Stimulated activated naive CD4-positive, alpha-beta T cell treated with Interleukin-2 at 50 U/mL for 16 hours (primary cell): ENCODE data around the gene PPFIA1.

Experiments used
- DNase-seq: peaks from one replicate; lab custom pipeline; 2025; lab: John Stamatoyannopoulos, UW

The PPFIA1 gene

GRCh38 chr11:70270104-70270876 is at the start of gene PPFIA1:
Gene PPFIA1 (plus strand): TSS chr11:70270690. CDS start chr11:70272173, 1,483 bp downstream.
- DNase-seq: peak; percentile 92

- DNase-seq: no peak
Measured at GRCh38 chr11:70220920-70221319, 49.6 kb upstream of the PPFIA1 start.

GRCh38 chr11:70225681-70226177 is 44.8 kb upstream of the PPFIA1 start:
- no peak for DNase-seq

GRCh38 chr11:70226183-70226582 is 44.3 kb upstream of the PPFIA1 start:
- DNase-seq: no peak

- no peak for DNase-seq
Measured at GRCh38 chr11:70226967-70227366, 43.5 kb upstream of the PPFIA1 start.

- DNase-seq: no peak
Measured at GRCh38 chr11:70229737-70230136, 40.8 kb upstream of the PPFIA1 start.

- no peak for DNase-seq
Measured at GRCh38 chr11:70230151-70230839, 40.2 kb upstream of the PPFIA1 start.

GRCh38 chr11:70230840-70231710 is 39.4 kb upstream of the PPFIA1 start:
- DNase-seq: no peak

- DNase-seq: no peak
Measured at GRCh38 chr11:70233034-70233433, 37.5 kb upstream of the PPFIA1 start.

- no peak for DNase-seq
Measured at GRCh38 chr11:70233511-70233934, 37.0 kb upstream of the PPFIA1 start.

- DNase-seq: no peak
Measured at GRCh38 chr11:70233962-70234361, 36.5 kb upstream of the PPFIA1 start.

- DNase-seq: no peak
Measured at GRCh38 chr11:70240337-70240736, 30.2 kb upstream of the PPFIA1 start.

- no peak for DNase-seq
Measured at GRCh38 chr11:70241709-70242108, 28.8 kb upstream of the PPFIA1 start.

- DNase-seq: no peak
Measured at GRCh38 chr11:70242885-70243284, 27.6 kb upstream of the PPFIA1 start.

- no peak for DNase-seq
Measured at GRCh38 chr11:70243912-70244652, 26.4 kb upstream of the PPFIA1 start.

GRCh38 chr11:70244698-70245097 is 25.8 kb upstream of the PPFIA1 start:
- no peak for DNase-seq

- no peak for DNase-seq
Measured at GRCh38 chr11:70246196-70246595, 24.3 kb upstream of the PPFIA1 start.

- no peak for DNase-seq
Measured at GRCh38 chr11:70247042-70247709, 23.3 kb upstream of the PPFIA1 start.

- no peak for DNase-seq
Measured at GRCh38 chr11:70247710-70248072, 22.8 kb upstream of the PPFIA1 start.

GRCh38 chr11:70250876-70251658 is 19.4 kb upstream of the PPFIA1 start:
- no peak for DNase-seq
